ENCODE data around the gene RELT.

RELT gene

DNA sequence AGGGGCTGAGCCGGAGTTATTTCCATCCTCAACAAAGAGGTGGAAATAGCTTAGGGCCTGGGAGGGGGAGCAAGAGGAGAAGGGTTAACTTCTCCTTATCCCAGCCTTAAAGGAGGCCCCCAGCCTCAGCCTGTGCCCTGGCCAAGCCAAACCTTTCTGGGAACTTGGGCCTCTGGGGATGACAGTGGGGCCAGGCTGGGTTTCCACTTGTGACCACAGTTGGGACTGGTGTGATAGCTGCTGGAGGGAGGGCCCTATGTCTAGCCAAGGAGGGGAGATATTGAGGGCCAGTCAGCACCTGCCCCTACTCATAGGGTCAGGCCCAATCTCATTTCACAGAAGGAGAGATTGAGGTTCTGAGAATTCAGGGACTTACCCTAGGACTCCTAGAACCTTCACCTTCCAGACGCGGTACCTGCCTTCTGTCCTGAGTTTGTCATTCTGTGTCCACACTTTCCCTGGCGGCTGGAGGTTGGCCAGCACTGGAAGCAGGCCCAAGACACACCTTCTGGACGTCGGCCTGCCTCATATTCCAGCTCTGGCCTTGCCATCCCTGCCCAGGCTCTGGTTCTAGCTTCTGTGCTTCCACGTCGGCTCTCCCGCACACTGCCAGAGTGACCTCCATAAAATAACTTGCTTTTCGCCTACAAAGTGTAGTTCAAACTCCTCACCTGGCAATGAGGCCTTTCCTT is 3.1 kb downstream of the RELT start:
- DNase-seq: no peak

- DNase-seq: no peak
These were observed 4.1 kb downstream of the RELT start for GRCh38 chr11:73380331-73380730.

DNA sequence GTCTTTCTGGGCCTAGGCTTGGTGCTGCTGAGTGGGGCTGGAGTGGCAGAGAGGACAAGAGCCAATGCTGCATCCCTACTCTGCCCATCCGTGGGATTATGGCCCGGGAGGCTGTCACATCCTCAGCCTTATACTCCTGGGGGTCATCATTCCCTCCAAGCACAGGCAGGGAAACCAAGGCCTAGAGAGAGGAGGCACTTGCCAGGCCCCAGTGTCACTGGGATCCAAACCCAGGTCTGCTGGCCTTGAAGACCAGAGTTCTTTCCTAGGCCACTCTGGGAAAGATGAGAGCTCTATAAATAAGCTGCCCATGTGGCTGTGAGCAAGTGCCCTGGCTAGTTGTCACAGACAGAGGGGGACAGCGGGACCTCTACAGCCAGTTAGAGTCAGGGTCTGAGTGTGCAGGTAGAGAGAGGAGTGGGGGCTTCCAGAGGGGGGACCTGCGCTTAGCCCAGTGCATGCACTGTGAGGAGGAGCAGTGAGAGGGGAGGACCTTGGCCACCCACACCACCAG is 4.8 kb downstream of the RELT start:
- no peak for DNase-seq

DNA sequence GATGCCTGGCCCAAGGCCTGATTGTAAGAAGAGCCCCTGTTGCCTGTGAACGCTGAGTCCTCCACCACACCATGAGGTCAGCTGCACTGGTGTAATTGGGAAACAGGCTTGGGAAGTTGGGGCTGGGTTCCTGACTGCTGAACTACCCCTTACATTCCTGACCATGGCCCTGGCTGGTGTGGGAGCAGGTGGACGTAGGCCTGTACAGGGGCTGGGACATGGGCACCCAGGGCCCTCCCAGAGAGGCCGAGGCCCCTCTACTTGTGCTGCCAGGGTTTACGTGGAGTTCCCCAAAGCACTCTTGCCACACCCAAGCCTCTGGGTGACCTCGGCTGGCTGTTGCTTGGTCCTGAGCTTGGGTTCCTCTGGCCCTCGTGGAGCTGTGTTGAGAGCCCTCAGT is 5.4 kb downstream of the RELT start:
- DNase-seq: no peak

DNA sequence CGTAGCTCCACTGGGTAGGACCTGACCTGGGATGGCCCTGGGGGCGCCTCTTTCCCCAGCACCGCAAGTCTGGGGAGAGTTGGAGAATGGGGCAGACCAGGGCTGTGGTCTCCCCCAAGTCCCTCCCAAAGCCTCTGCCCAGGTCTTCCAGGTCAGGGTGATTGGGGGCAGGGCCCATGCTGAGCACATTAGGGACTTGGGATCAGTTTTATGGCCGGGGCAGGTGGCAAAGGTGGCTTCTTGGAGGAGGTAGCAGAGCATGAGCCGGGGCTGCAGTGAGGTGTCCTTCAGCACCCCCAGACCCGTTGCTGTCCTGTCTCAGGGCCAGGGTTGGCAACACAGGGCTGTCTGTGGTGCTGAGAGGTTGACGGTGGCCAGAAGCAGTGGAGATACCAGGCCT is 6.0 kb downstream of the RELT start:
- no peak for DNase-seq

DNA sequence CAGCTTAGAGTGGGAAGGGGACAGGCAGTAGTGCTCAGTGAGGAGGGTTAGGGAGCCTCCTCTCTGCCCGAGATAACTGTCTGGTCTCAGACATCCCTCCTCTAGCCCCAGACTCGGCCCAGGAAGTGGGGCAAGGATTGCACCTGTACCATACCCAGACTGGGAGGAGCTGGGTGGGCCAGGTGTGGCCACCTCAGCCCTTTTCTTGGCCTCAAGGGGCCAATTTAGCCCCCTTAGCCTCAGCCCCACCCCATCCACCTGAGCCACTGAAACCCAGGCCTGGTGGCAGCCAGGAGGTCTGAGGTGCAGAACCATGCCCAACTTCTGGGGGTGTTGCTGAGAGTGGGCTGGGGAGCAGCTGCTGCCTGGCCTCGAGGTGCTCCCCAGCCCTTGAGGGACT is 6.5 kb downstream of the RELT start:
- DNase-seq: no peak

DNA sequence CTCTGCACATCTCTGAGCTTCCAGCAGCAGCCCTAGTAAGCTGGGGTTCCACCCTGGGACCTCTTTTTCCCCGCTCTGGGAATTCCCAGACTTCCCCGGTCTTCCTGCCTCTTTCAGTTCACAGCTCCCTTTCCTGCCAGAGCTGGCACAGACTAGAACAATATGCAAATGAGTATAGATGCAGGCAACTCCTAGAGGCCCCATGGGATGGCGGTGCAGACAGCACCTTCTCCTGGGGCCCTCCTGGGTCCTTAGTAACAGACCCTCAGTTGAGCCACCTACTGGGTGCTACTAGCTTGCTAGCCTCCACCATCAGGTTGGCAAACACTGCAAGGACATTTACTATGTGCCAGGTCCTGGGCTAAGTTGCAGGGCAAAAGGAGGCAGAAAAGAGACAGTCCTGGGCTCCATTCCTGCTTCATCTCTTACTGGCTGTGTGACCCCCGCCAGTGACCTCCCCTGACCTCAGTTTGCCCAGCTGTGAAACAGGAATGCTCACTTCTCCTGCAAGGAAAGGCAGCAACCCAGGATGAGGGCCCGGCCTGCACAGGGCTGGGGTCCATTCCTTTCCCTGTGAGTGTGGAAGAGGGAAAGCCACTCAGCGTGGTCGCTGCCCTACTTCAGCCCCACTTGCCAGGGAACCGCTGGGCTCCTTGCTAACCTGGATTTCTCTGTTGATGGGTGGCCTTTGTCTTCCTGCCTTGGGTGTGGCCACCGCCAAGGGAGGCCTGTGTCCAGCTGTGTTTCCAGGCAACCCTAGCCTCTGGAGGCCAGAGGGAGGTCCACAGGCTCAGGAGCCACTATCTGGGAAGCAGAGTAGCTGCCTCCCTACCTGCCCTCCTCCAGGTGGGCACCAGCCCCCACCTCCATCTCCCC is 7.3 kb downstream of the RELT start:
- DNase-seq: no peak

DNA sequence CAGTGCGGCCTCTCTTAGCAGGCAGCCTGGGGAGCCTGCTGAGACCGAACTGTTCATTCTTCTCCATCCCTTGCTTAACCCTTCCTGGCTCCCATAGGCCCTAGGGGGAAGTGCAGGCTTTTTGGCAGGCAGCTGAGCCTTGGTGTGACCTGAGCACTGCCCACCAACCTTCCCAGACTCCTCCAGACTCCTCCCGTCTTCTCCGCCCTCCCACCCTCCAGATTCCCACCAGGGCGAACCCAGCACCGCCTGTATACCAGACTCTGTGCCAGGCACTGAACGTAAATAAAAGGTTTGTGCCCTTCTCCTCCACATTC is 7.9 kb downstream of the RELT start:
- no peak for DNase-seq

DNA sequence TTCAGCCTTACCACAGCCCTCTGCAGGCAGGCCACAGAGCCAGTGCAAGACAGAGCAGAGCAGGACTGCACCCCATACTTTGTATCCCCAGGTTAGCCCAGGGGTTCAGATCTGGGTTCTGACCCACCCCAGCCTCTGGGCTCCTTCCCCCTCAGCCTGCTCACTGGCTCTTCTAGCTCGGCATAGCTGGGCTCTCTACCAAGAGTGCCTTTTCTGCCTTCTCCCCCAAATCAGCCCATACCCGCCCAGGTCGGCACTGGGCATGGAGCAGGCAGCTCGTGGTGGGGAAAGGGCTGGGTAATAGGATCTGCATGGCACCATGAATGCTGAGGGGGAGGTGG is 8.3 kb downstream of the RELT start:
- no peak for DNase-seq

DNA sequence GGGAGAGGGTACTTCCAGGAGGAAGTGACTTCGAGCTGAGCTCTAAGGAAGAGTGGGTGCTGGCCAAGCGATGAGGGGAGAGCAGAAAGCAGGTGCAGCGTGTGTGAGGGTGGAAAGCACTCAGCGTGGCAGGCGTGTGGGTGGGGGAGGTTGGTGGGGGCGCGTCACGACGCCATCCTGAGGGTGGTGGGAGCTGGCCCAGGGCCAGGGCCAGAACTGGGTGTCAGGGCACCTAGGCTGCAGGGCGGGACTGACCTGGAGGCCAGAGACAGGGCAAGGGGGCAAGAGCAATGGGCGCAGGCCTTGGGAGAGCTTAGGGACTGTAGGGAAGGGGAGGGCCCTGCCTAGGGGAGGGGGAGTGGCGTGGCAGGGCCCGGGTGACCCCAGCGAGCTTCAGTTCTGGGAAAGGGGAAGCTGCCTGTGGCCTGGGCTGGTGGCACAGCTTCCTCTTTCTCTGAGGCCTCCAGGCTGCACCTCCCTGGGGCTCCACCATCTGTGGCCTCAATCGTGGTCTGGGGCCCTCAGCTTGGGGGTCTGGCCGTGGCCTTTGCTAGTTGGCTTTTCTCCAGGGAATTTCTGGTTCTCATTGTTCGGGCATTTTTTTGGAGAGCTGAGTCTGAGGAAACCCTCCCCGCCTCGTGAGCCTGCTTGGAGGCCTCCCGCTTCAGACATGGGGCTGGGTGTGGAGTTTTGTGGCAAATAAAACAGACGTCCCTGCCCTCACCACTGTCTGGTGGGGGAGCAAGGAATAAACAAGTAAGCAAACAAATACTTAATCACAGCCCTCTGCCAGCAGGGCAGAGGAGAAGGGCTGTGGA is 8.9 kb downstream of the RELT start:
- no peak for DNase-seq

DNA sequence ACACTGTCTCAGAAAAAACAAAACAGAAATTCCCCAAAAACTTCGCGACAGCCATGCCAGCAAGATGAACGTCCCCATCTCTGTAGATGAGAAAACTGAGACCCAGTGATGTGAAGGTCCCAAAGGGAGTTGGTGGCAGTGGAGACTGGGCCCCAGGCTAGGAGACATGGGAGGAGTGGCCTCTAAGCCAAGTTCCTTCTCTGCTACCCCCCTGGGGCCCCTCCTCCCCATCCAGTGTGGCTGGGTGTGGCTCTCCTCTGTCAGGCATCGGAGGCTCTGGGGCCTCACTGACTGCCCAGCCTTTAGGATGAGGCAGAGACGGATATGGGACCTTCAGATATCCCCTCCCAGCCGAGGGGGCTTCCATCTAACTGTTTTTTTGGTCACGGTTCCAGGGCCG is 9.8 kb downstream of the RELT start:
- no peak for DNase-seq

DNA sequence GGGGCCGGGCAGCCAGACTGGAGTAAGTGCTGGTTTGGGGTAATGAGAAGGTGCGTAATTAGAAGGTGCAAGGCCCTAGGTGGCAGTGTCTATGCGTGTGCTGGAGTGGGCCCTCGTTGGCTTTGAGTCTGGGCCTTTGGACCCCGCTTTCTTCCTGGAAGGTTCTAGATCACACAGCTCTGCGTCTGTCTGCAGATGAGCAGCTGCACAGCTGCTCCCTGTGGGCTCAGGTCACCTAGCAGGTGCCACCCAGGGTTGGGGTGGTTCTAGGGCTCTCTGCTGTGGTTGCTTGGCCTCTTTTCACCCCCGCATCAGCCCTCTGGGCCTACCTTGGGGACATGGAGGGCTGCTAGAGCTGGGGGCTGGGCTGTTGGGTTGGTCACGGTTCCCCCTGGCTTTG is 10.3 kb downstream of the RELT start:
- no peak for DNase-seq

DNA sequence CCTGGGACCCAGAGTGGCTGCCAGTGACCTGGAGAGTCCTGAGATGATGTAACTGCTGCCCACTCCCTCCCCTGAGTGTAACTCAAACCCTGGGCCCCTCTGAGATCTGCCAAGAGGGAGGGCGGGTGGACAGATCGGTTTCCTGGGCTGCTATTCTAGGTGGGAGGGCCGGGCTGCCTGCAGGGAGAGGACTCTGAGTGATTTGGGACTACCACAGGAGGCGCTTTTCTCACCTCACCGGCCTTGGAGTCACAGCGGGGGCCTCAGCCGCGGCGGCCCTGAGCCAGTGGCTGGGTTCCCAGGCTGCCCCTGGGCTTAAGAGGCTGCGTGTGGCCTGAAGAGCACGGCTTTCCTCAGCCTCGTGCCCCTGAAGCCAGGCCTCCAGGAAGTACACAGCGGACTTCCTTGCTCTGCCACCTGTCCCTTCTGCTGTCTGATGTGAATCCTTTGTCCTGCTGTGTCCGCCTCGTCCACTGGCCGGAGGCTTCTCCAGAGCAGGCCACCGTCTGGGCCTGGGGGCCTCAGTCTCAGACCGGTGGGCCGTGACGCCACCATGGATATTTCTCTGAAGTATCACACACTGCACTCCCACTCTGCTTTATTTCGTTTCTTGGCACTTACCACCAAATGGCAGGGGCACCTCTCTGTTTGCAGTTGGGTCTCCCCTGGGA is 11.5 kb downstream of the RELT start:
- no peak for DNase-seq

DNA sequence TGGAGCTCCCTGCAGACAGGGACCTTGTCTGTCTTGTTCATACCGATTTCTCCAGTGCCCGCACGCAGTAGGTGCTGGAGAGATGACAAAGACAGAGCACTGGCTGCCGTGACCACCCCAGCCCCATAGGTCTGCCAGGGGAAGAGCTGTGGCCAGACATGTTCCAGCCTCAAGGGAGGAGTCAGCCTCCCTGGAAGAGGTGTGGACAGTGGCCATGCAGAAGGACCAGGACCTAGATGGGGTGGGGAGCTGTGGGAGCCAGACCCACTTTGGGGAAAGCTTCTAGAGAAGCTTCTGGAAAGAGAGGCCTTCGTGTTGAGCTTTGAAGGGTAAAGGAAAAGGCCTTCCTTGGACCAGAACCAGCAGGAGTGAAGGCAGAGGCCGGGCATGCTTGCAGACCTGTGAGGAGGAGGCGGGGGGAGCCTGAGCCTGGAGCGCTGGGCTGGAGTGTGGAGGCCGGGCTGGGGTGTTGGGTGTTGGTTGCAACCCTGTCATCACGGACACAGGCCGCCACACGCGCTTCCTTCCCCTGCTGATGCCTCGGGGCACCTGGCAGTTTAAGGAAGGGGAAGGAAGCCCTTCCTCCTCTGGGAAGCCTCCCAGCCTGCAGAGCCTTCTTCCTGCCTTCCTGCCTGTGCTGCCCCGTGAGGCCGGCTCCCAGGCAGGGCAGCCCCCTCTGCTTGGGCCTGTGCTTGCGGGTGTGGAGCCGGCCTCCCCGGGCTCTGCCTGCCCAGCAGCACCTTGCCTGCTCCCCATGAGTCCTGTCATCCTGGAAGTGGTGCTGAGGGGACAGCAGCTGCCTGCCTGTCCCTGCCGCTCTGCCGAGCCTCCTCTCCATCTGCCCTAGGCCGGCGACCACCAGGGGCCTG is 12.3 kb downstream of the RELT start:
- DNase-seq: no peak

DNA sequence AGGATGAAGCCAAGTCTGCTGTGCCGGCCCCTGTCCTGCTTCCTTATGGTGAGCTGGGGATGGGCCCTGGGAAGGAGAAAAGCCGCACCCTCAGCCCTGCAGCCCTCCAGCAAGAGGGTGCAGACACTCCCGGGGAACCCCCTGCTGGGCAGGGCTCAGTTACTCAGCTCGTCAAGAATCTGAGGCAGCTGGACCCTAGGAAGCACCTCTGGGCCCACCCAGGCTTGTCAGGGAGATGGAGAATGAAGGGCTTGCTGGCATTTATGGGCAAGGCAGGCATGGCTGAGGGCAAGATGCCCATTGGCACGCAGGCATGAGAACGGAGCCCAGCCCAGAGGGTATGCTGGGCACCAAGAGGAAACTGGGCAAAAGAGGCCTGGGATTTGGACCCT is 12.9 kb downstream of the RELT start:
- DNase-seq: no peak

DNA sequence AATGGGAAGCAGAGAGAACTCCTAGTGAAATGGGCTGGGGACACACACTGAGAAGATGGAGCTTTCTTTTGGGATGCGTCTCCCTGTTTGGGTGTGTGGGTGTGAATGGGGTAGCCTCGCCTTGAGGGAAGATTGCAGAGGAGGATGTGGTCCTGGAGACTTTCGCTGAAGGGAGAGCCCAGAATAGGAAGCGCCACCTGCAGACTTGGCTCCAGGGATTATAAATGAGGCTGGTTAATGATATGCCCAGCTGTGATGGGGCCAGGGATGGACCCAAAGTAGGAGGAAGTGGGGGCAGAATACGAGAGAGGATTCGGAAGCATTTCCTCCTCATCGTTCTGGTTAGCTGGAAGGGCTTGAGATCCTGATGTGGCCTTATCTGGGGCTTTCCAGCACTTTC is 13.7 kb downstream of the RELT start:
- DNase-seq: no peak

GRCh38 chr11:73390601-73391565 is 14.7 kb downstream of the RELT start:
- no peak for DNase-seq

GRCh38 chr11:73391665-73392064 is 15.5 kb downstream of the RELT start:
- no peak for DNase-seq

DNA sequence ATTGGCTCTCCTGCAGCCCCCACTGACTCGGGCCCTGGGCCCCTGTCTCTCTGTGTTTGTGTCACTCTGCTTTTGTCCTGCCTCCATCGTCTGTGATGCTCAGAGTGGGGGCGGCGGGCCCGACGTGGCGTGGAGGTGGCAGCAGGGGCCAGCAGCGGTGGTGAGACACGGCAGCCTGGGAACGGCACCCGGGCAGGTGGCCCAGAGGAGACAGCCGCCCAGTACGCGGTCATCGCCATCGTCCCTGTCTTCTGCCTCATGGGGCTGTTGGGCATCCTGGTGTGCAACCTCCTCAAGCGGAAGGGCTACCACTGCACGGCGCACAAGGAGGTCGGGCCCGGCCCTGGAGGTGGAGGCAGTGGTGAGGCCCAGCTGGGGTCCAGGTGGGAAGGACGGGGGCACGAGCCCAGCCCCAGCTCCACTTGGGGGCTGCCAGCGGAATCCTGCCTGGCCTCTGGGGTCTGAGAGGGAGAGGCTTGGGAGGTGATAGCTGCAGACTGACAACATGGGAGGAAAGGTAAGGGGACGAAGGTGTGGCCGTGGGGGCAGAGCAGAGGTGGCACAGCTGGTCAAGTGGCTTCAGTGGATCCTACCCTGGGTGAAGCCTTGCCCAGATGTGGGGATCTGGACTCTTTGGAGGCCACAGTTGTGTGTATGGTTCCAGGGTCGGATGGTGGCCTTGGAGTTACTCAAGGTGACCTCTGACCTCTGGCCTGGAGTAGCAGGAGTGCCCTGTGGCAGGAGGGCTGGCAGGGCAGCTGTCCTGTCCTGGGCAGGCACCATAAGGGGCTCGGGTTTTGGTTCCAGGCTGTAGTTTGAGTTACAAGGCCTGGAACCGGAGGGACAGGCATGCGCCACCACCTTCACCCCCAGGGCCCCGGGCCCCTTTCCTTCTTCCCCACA is 16.2 kb downstream of the RELT start:
- DNase-seq: no peak

DNA sequence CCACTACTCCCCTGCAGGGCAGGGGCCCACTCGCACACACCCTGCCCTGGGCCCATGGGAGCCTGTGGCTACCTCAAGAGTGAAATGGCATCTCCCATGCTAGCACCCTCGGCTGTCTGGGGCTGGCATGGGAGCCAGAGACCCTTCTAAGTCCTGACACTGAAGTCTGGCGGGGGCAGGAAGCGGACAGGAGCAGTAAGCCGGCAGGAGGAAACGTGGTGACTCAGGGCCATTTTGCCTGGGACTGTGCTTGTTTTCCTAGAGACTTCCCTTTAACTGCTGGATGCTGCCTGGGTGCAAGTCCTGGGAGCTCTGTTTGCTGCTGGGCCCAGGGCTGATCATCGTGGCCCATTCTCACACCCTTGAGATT is 16.8 kb downstream of the RELT start:
- DNase-seq: no peak

Data from stimulated activated CD4-positive, alpha-beta T cell treated with anti-CD3 and anti-CD28 coated beads, Interleukin-4, amount 100 ng/mL, for 1 hour (primary cell).